Smooth muscle cell (in vitro differentiated cells): ENCODE measurements around the gene ADAM12. TPM values are rescaled to one million over a fixed set of nuclear protein-coding genes. Genes with fewer than 3 reads are reported as not detected.
"Not testable (repeated sequence)": the region's sequence is repeated elsewhere in the genome, so short reads cannot be mapped to it uniquely, and the experiment has no call there.

Experiments used
- DNase-seq: peaks from one replicate; lab custom pipeline; 2025; ENCODE audit not compliant: unreplicated experiment; lab: John Stamatoyannopoulos, UW
- H2AFZ ChIP-seq: fragments of 200-600 bp; sonication (generic); 2 replicates; pipeline ENCODE4 v1.6.0; 2016; ENCODE audit warnings: antibody characterized with exemption, low read depth, mild to moderate bottlenecking
- H3F3A ChIP-seq: fragments of 200-600 bp; sonication (generic); 2 replicates; pipeline ENCODE4 v1.6.0; 2017; ENCODE audit warnings: antibody characterized with exemption, low read depth
- H3K27ac ChIP-seq: fragments of 200-600 bp; sonication (generic); 2 replicates; pipeline ENCODE4 v1.5.1; 2016; ENCODE audit warnings: low read depth, mild to moderate bottlenecking
- H3K27me3 ChIP-seq: fragments of 200-600 bp; sonication (generic); 2 replicates; pipeline ENCODE4 v1.6.1; 2016; ENCODE audit warnings: low read depth, mild to moderate bottlenecking
- H3K36me3 ChIP-seq: fragments of 200-600 bp; sonication (generic); 2 replicates; pipeline ENCODE4 v1.5.1; 2016; ENCODE audit warnings: low read depth
- H3K4me1 ChIP-seq: fragments of 200-600 bp; sonication (generic); 2 replicates; pipeline ENCODE4 v1.5.1; 2016; ENCODE audit warnings: low read depth
- H3K4me2 ChIP-seq: fragments of 200-600 bp; sonication (generic); 2 replicates; pipeline ENCODE4 v1.6.0; 2016; ENCODE audit warnings: mild to moderate bottlenecking
- H3K4me3 ChIP-seq: fragments of 200-600 bp; sonication (generic); 2 replicates; pipeline ENCODE4 v1.5.1; 2016; ENCODE audit warnings: mild to moderate bottlenecking
- H3K79me2 ChIP-seq: fragments of 200-600 bp; sonication (generic); 2 replicates; pipeline ENCODE4 v1.6.0; 2016; ENCODE audit warnings: low read depth, mild to moderate bottlenecking
- H3K9ac ChIP-seq: fragments of 200-600 bp; sonication (generic); 2 replicates; pipeline ENCODE4 v1.6.0; 2016; ENCODE audit warnings: low read depth
- H3K9me3 ChIP-seq: fragments of 200-600 bp; sonication (generic); replicated peaks from 2 replicates; pipeline ENCODE4 v1.5.1; 2016; ENCODE audit warnings: low read depth
- H4K20me1 ChIP-seq: fragments of 200-600 bp; sonication (generic); 2 replicates; pipeline ENCODE4 v1.6.0; 2016; ENCODE audit warnings: low read depth
- WGBS: methylation state at CpG from one replicate; pipeline ENCODE4 v1.1.7; 2016; ENCODE audit warnings: low lambda C conversion rate; 5-methylcytosine and 5-hydroxymethylcytosine counted together
- polyA plus RNA-seq: library from polyadenylated mRNA; unstranded; fragments of >200 nt; fragmentation: Nextera tagmentation; extraction: Ambion mirVana; gene quantifications from 2 replicates; pipeline ENCODE4 v1.2.1, GENCODE V29; 2016
- total RNA-seq: library from RNA; depleted of rRNA; stranded (reverse); fragments of >200 nt; gene quantifications from 2 replicates; pipeline ENCODE4 v1.2.3, GENCODE V29; 2014
- TF ChIP-seq, protein P1 (sequence below): fragments of 200-600 bp; sonication (generic); IDR thresholded peaks from 2 replicates; pipeline ENCODE4 v1.5.1; 2017; ENCODE audit warnings: borderline replicate concordance, mild to moderate bottlenecking, antibody characterized with exemption; ENCODE audit not compliant: insufficient read depth, poor library complexity, severe bottlenecking

ADAM12 gene
- total and polyA plus RNA-seq, 2 experiments from 2014 or later, result 40.0 to 54.3 TPM

DNA sequence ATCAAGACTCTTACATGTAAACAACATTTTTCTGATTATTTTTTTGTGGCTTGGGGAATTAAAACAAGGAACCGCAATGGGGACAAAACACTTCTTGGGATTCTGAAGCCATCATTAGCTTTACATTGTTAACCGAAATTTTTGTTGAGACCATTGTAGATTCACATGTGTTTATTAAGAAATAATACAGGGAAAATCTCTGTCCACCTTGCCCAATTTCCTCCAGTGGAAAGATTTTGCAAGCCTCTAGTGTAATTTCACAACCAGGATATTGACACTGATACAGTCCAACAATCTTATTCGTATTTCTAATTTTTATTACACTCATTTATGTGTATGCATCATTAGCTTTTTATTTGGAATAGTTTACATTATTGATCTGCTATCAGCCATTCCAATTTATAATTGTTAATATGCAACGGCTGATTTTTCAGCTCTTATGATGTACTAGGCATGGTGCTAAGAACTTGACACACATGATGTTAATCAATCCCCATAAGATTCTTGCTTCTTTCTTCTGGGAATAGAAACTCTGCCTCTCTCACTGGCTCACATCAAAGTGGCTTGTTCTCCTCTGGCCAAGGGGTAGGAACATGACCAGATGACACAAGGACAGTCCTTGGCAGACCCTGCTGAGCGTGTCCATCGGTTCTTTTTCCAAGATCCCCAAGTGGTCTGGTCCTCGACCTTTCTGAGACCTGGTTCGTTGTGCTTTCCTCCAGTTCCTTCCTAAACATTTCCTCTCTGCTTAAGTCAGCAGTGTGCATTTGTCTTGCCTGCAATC is 137.6 kb downstream of the ADAM12 start:
- H3F3A ChIP-seq, result peaks cover 23% of the 10 kb centered on the region
- H3K36me3 ChIP-seq, result no peaks in the 10 kb centered on the region
- no peak overlapping the region for H2AFZ ChIP-seq
- DNase-seq, result no peak
- peaks cover 7% of the 10 kb centered on the region for H3K79me2 ChIP-seq
- peak overlapping the region; percentile 7 for H3K4me2 ChIP-seq
- WGBS, result 77% methylated on average over 8 of the region's 8 CpGs
- no peaks in the 10 kb centered on the region for H4K20me1 ChIP-seq
- no peak overlapping the region for H3K9ac ChIP-seq
- H3K27me3 ChIP-seq, result no peaks in the 10 kb centered on the region
- H3K27ac ChIP-seq, result peak overlapping the region; percentile 66
- H3K9me3 ChIP-seq, result no peaks in the 10 kb centered on the region
- TF ChIP-seq, protein P1, sequence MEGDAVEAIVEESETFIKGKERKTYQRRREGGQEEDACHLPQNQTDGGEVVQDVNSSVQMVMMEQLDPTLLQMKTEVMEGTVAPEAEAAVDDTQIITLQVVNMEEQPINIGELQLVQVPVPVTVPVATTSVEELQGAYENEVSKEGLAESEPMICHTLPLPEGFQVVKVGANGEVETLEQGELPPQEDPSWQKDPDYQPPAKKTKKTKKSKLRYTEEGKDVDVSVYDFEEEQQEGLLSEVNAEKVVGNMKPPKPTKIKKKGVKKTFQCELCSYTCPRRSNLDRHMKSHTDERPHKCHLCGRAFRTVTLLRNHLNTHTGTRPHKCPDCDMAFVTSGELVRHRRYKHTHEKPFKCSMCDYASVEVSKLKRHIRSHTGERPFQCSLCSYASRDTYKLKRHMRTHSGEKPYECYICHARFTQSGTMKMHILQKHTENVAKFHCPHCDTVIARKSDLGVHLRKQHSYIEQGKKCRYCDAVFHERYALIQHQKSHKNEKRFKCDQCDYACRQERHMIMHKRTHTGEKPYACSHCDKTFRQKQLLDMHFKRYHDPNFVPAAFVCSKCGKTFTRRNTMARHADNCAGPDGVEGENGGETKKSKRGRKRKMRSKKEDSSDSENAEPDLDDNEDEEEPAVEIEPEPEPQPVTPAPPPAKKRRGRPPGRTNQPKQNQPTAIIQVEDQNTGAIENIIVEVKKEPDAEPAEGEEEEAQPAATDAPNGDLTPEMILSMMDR, result no peak
- H3K4me3 ChIP-seq, result no peak overlapping the region
- H3K4me1 ChIP-seq, result peaks cover 3% of the 10 kb centered on the region

DNA sequence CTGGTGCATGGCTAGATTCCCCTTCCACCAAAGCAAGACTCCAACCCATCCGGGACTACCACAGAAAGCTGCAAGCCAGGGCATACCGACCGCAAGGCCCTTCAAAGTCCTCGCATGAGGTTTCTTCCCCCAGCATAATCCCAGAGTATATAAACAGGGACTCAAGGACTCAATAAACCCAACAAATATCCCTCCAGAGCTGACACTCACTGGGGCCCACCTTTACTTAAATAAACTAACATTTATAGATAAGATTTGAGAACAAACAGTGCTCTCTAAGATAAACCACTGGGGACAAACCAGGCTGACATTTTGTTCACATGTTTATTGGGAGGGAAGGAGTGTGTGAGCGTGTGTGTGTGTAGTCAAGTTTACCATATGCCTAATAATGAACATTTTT is 138.2 kb downstream of the ADAM12 start:
- peaks cover 3% of the 10 kb centered on the region for H3K4me1 ChIP-seq
- no peaks in the 10 kb centered on the region for H4K20me1 ChIP-seq
- H3K79me2 ChIP-seq, result peaks cover 14% of the 10 kb centered on the region
- no peak overlapping the region for H2AFZ ChIP-seq
- no peak overlapping the region for H3K4me3 ChIP-seq
- no peaks in the 10 kb centered on the region for H3K9me3 ChIP-seq
- no peak for DNase-seq
- peak overlapping the region; percentile 66 for H3K27ac ChIP-seq
- H3K36me3 ChIP-seq, result no peaks in the 10 kb centered on the region
- TF ChIP-seq, protein P1, result no peak
- H3F3A ChIP-seq, result peaks cover 23% of the 10 kb centered on the region
- 30% methylated on average over 5 of the region's 5 CpGs for WGBS
- H3K9ac ChIP-seq, result no peak overlapping the region
- H3K4me2 ChIP-seq, result no peak overlapping the region
- no peaks in the 10 kb centered on the region for H3K27me3 ChIP-seq

GRCh38 chr10:126247446-126247975 is 140.8 kb downstream of the ADAM12 start:
- Histone ChIP-seq H3K36me3 (no peaks in the 10 kb centered on the region), H2AFZ (no peak overlapping the region), H3F3A (peaks cover 14% of the 10 kb centered on the region), H4K20me1 (no peaks in the 10 kb centered on the region), H3K4me2 (peak overlapping the region; percentile 60), H3K9ac (peak overlapping the region; percentile 81), H3K27ac (peak overlapping the region; percentile 95), H3K9me3 (no peaks in the 10 kb centered on the region), H3K4me3 (no peak overlapping the region), H3K79me2 (peaks cover 14% of the 10 kb centered on the region), H3K4me1 (peaks cover 6% of the 10 kb centered on the region), H3K27me3 (no peaks in the 10 kb centered on the region)
- peak; percentile 24 for DNase-seq
- TF ChIP-seq, protein P1, result no peak
- 6% methylated on average over 11 of the region's 11 CpGs for WGBS

DNA sequence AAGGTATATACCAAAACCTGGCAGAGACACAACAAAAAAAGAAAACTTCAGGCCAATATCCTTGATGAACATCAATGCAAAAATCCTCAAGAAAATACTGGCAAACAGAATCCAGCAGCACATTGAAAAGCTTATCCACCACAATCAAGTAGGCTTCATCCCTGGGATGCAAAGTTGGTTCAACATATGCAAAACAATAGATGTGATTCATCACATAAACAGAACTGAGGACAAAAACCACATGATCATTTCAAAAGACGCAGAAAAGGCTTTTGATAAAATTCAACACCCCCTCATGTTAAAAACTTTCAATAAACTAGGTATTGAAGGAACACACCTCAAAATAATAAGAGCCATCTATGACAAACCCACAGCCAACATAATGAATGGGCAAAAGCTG is 141.9 kb downstream of the ADAM12 start:
- H3K4me2 ChIP-seq, H3K4me1 ChIP-seq, H3K36me3 ChIP-seq, H2AFZ ChIP-seq, H3K27me3 ChIP-seq, H4K20me1 ChIP-seq, H3K9me3 ChIP-seq, DNase-seq, H3K4me3 ChIP-seq: not testable (repeated sequence)
- peaks cover 18% of the 10 kb centered on the region for H3K79me2 ChIP-seq
- H3F3A ChIP-seq, result peaks cover 14% of the 10 kb centered on the region
- peak overlapping the region; percentile 81 for H3K9ac ChIP-seq
- 38% methylated on average over 1 of the region's 1 CpG for WGBS
- H3K27ac ChIP-seq, result peak overlapping the region; percentile 95
